Osteocyte (in vitro differentiated cells): ENCODE data around the gene INTS14. TPM values are rescaled to one million over a fixed set of nuclear protein-coding genes. Genes with fewer than 3 reads are reported as not detected.
A peak's percentile ranks its signal among the peaks of the same experiment; 100 is the strongest.
"Not testable (repeated sequence)": the region's sequence is repeated elsewhere in the genome, so short reads cannot be mapped to it uniquely, and the experiment has no call there.

Experiments
- DNase-seq: peaks from one replicate; pipeline ENCODE4 v3.0.0; 2021; ENCODE audit warnings: mixed read lengths; ENCODE audit not compliant: unreplicated experiment; ENCODE audit errors: extremely low spot score
- H3K27ac Mint-ChIP-seq: one replicate; pipeline ENCODE4 v1.8.0; 2021; ENCODE audit warnings: mild to moderate bottlenecking, mixed read lengths; ENCODE audit not compliant: unreplicated experiment
- H3K27me3 Mint-ChIP-seq: one replicate; pipeline ENCODE4 v1.8.0; 2021; ENCODE audit warnings: mixed read lengths; ENCODE audit not compliant: unreplicated experiment
- H3K36me3 Mint-ChIP-seq: one replicate; pipeline ENCODE4 v1.8.0; 2021; ENCODE audit warnings: mixed read lengths; ENCODE audit not compliant: unreplicated experiment
- H3K4me1 Mint-ChIP-seq: one replicate; pipeline ENCODE4 v1.8.0; 2021; ENCODE audit warnings: mixed read lengths; ENCODE audit not compliant: unreplicated experiment
- H3K4me3 Mint-ChIP-seq: one replicate; pipeline ENCODE4 v1.8.0; 2021; ENCODE audit warnings: mild to moderate bottlenecking, moderate library complexity, mixed read lengths; ENCODE audit not compliant: unreplicated experiment
- H3K9me3 Mint-ChIP-seq: one replicate; pipeline ENCODE4 v1.8.0; 2021; ENCODE audit warnings: mixed read lengths; ENCODE audit not compliant: unreplicated experiment
- CTCF ChIP-seq: fragments of 200-600 bp; sonication (generic); IDR thresholded peaks from 2 replicates; pipeline ENCODE4 v1.5.0; 2021; ENCODE audit warnings: antibody characterized with exemption, mild to moderate bottlenecking, moderate library complexity
- total RNA-seq: library from RNA; stranded (reverse); gene quantifications from 2 replicates; pipeline ENCODE4 v1.2.1, GENCODE V29; 2021

The INTS14 gene
- total RNA-seq, 1 donor from 2014 or later = 33.9 TPM

DNA sequence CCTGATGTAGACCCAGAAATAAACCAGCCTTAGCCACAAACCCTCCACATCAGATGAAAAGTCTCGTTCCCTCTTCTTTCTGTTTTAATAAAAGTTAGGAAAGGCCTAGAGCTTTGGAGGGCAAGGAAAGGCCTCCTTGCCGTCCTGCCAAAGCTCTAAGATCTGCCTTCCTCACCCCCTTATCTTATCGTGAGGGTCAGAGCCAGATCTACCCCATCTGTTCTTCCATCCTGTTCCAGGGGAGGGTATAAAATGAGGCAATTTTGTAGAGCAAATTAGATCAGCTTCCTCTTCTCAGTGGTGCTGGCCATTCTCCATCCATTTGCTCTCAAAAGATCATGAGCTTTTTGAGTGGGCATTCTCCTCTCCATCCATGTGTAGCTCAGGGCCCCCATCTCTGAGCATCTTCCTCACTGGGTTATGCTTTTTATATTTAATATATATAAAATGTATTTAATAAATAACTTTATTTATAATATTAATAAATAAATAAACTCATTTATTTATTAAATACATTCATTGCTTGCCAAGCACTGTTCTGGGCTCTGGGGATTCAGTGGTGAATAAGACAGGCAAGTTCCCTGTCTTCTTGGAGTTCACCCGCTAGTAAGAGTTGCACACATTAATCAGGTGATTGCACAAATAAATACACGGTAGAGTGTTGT is 8.8 kb upstream of the INTS14 start:
- Mint-ChIP-seq H3K4me3 (no peak overlapping the region), H3K36me3 (peaks cover 13% of the 10 kb centered on the region), H3K9me3 (no peaks in the 10 kb centered on the region), H3K27ac (no peak overlapping the region), H3K4me1 (no peaks in the 10 kb centered on the region), H3K27me3 (no peaks in the 10 kb centered on the region)
- DNase-seq = no peak
- no peak for TF ChIP-seq CTCF

DNA sequence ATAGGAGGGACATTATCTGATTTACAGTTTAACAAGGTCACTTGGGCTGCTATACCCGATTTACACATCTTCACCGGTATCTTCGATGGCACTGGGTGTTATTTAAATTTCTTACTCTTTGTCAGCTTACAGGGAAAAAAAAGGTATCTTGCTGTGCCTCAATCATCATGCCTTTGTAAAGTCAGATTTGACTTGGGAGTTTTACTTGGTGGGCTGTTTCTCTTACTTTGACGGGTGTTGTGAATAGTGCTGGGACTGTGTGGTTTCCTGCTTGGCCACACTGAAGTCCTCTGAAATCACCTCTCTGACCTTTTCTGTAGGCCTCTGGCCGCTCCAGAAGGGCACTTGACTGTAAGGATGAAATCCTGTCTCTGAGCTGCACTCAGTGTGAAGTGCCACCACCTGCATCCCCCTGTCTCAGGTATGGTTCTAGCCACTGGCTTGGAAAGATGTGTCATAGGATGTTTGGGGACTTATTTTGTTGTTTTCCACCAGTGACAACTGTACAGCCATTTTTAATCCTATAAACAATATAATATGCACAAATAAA is 7.7 kb upstream of the INTS14 start:
- Mint-ChIP-seq H3K27ac (no peak overlapping the region), H3K9me3 (no peaks in the 10 kb centered on the region), H3K4me3 (no peak overlapping the region), H3K27me3 (no peaks in the 10 kb centered on the region), H3K36me3 (peaks cover 6% of the 10 kb centered on the region), H3K4me1 (no peaks in the 10 kb centered on the region)
- TF ChIP-seq CTCF = no peak
- no peak for DNase-seq

DNA sequence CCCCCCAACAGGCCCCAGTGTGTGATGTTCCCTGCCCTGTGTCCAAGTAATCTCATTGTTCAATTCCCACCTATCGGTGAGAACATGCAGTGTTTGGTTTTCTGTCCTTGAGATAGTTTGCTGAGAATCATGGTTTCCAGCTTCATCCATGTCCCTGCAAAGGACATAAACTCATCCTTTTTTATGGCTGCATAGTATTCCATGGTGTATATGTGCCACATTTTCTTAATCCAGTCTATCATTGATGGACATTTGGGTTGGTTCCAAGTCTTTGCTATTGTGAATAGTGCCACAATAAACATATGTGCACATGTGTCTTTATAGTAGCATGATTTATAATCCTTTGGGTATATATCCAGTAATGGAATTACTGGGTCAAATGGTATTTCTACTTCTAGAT is 5.0 kb upstream of the INTS14 start:
- not testable (repeated sequence) for H3K4me3 Mint-ChIP-seq, DNase-seq, H3K27me3 Mint-ChIP-seq, H3K27ac Mint-ChIP-seq, H3K36me3 Mint-ChIP-seq, H3K9me3 Mint-ChIP-seq
- H3K4me1 Mint-ChIP-seq = peaks cover 12% of the 10 kb centered on the region

GRCh38 chr15:65612949-65613744 is 2.2 kb upstream of the INTS14 start:
- H3K36me3 Mint-ChIP-seq = peaks cover 2% of the 10 kb centered on the region
- H3K4me3 Mint-ChIP-seq = no peak overlapping the region
- TF ChIP-seq CTCF = no peak
- no peaks in the 10 kb centered on the region for H3K9me3 Mint-ChIP-seq
- peaks cover 22% of the 10 kb centered on the region for H3K4me1 Mint-ChIP-seq
- no peak for DNase-seq
- H3K27ac Mint-ChIP-seq = no peak overlapping the region
- no peaks in the 10 kb centered on the region for H3K27me3 Mint-ChIP-seq

GRCh38 chr15:65612616-65612946 is 1.6 kb upstream of the INTS14 start:
- Mint-ChIP-seq H3K4me1 (peaks cover 22% of the 10 kb centered on the region), H3K4me3 (no peak overlapping the region)

More at GRCh38 chr15:65612616-65612946, 1.6 kb upstream of the INTS14 start:
- Mint-ChIP-seq H3K27me3 (no peaks in the 10 kb centered on the region), H3K27ac (peak overlapping the region; percentile 99), H3K36me3 (peaks cover 2% of the 10 kb centered on the region), H3K9me3 (no peaks in the 10 kb centered on the region)
- DNase-seq = no peak
- no peak for TF ChIP-seq CTCF
